SK-N-SH treated with all-trans-retinoic acid at 6 μM for 48 hours (cell line): ENCODE results near the gene LRRC4B.

Source experiments
- ATAC-seq: fragments of 200-7000 bp; cut with Tn5 transposase; 3 replicates; pipeline ENCODE4 v1.9.1; 2020; ENCODE audit warnings: mild to moderate bottlenecking, moderate library complexity
- BACH2 ChIP-seq: fragments of 250-450 bp; sonication (Bioruptor Pico); IDR thresholded peaks from 2 replicates; pipeline ENCODE4 v1.9.0; 2021; ENCODE audit warnings: mild to moderate bottlenecking, borderline replicate concordance
- CREB5 ChIP-seq: fragments of 250-450 bp; sonication (Bioruptor Pico); IDR thresholded peaks from 2 replicates; pipeline ENCODE4 v1.5.1; 2020; ENCODE audit warnings: low read depth, mild to moderate bottlenecking, moderate library complexity
- CSDC2 ChIP-seq: fragments of 250-450 bp; sonication (Bioruptor Pico); IDR thresholded peaks from 2 replicates; pipeline ENCODE4 v1.5.0; 2020; ENCODE audit warnings: mild to moderate bottlenecking, moderate library complexity
- CSRNP3 ChIP-seq: fragments of 250-450 bp; sonication (Bioruptor Pico); IDR thresholded peaks from 2 replicates; pipeline ENCODE4 v1.5.1; 2021; ENCODE audit warnings: mild to moderate bottlenecking, moderate library complexity
- ESRRG ChIP-seq: fragments of 250-450 bp; sonication (Bioruptor Pico); IDR thresholded peaks from 2 replicates; pipeline ENCODE4 v1.6.1; 2021; ENCODE audit warnings: mild to moderate bottlenecking
- GLIS3 ChIP-seq: fragments of 250-450 bp; sonication (Bioruptor Pico); IDR thresholded peaks from 2 replicates; pipeline ENCODE4 v1.5.0; 2020; ENCODE audit warnings: mild to moderate bottlenecking, moderate library complexity
- OSR1 ChIP-seq: fragments of 250-450 bp; sonication (Bioruptor Pico); IDR thresholded peaks from 2 replicates; pipeline ENCODE4 v1.8.0; 2022; ENCODE audit warnings: moderate library complexity, mild to moderate bottlenecking, inconsistent platforms
- PATZ1 ChIP-seq: fragments of 250-450 bp; sonication (Bioruptor Pico); IDR thresholded peaks from 2 replicates; pipeline ENCODE4 v1.8.0; 2020; ENCODE audit warnings: mild to moderate bottlenecking, moderate library complexity, borderline replicate concordance
- PPARA ChIP-seq: fragments of 250-450 bp; sonication (Bioruptor Pico); IDR thresholded peaks from 2 replicates; pipeline ENCODE4 v1.5.0; 2020; ENCODE audit warnings: mild to moderate bottlenecking, borderline replicate concordance
- SNAI2 ChIP-seq: fragments of 250-450 bp; sonication (Bioruptor Pico); IDR thresholded peaks from 2 replicates; pipeline ENCODE4 v1.5.0; 2020; ENCODE audit warnings: mild to moderate bottlenecking, moderate library complexity
- TOX ChIP-seq: fragments of 250-450 bp; sonication (Bioruptor Pico); IDR thresholded peaks from 2 replicates; pipeline ENCODE4 v1.8.0; 2021; ENCODE audit warnings: mild to moderate bottlenecking, moderate library complexity, borderline replicate concordance
- TSHZ2 ChIP-seq: fragments of 250-450 bp; sonication (Bioruptor Pico); IDR thresholded peaks from 2 replicates; pipeline ENCODE4 v1.5.0; 2020; ENCODE audit warnings: mild to moderate bottlenecking, moderate library complexity
- ZC3H10 ChIP-seq: fragments of 250-450 bp; sonication (Bioruptor Pico); IDR thresholded peaks from 2 replicates; pipeline ENCODE4 v1.5.1; 2021; ENCODE audit warnings: mild to moderate bottlenecking, moderate library complexity
- ZFP3 ChIP-seq: fragments of 250-450 bp; sonication (Bioruptor Pico); IDR thresholded peaks from 2 replicates; pipeline ENCODE4 v1.5.0; 2020; ENCODE audit warnings: mild to moderate bottlenecking, moderate library complexity
- ZNF565 ChIP-seq: fragments of 450-650 bp; formaldehyde crosslinking; conservative IDR thresholded peaks from 2 replicates; pipeline ENCODE4 v1.5.0; 2020; ENCODE audit warnings: low read depth, mild to moderate bottlenecking, moderate library complexity
- ZNF70 ChIP-seq: fragments of 450-650 bp; formaldehyde crosslinking; IDR thresholded peaks from 2 replicates; pipeline ENCODE4 v1.5.0; 2020; ENCODE audit warnings: mild to moderate bottlenecking, moderate library complexity
- ZNF8 ChIP-seq: fragments of 450-650 bp; formaldehyde crosslinking; IDR thresholded peaks from 2 replicates; pipeline ENCODE4 v1.5.0; 2020; ENCODE audit warnings: mild to moderate bottlenecking, moderate library complexity

Gene LRRC4B

GRCh38 chr19:50555450-50556281, 12.6 kb downstream of the LRRC4B start (continued):
- no peak for TF ChIP-seq TOX (CRISPR knock-in tag)

- no peak for ATAC-seq
- TF ChIP-seq ZC3H10 (CRISPR knock-in tag) (no peak), SNAI2 (CRISPR knock-in tag) (no peak), TSHZ2 (CRISPR knock-in tag) (no peak), CREB5 (CRISPR knock-in tag) (no peak), TOX (CRISPR knock-in tag) (no peak), ZNF70 (CRISPR knock-in tag) (no peak)
These were observed 13.2 kb downstream of the LRRC4B start for GRCh38 chr19:50555033-50555432.

GRCh38 chr19:50554212-50554611, 14.0 kb downstream of the LRRC4B start:
- no peak for ATAC-seq
- TF ChIP-seq ZNF565 (no peak), CREB5 (CRISPR knock-in tag) (no peak), OSR1 (no peak), PATZ1 (CRISPR knock-in tag) (no peak)
- TF ChIP-seq, all 23 proteins: peak for 0

GRCh38 chr19:50553134-50553703, 15.0 kb downstream of the LRRC4B start:
- TF ChIP-seq TOX (CRISPR knock-in tag) (no peak), CSRNP3 (no peak), ZNF8 (CRISPR knock-in tag) (no peak), SNAI2 (CRISPR knock-in tag) (no peak), TSHZ2 (CRISPR knock-in tag) (no peak), ZNF565 (no peak), ZFP3 (CRISPR knock-in tag) (no peak), CSDC2 (no peak), GLIS3 (CRISPR knock-in tag) (no peak), PATZ1 (CRISPR knock-in tag) (no peak), ZNF70 (CRISPR knock-in tag) (no peak), PPARA (no peak), ESRRG (CRISPR knock-in tag) (no peak), BACH2 (CRISPR knock-in tag) (no peak)
- TF ChIP-seq, all 23 proteins: peak for 0
- ATAC-seq = no peak
